RWPE1 (cell line): ENCODE data around the gene GABRA4.

Experiments
- CTCF ChIA-PET: fragments of 350-600 bp; sonication (Branson Sonifier 250); formaldehyde crosslinking; extraction: SDS; loops from one replicate; lab custom pipeline; 2021; lab: Yijun Ruan, JAX
- POLR2A ChIA-PET: fragments of 400-600 bp; formaldehyde crosslinking; extraction: SDS; loops from one replicate; lab custom pipeline; 2020; ENCODE audit warnings: antibody characterized with exemption; ENCODE audit not compliant: low non-redundant PET; lab: Yijun Ruan, JAX
- DNase-seq: peaks from one replicate; pipeline ENCODE4 v3.0.0; 2012; ENCODE audit warnings: low spot score
- H3K27ac ChIP-seq: fragments of 450-650 bp; 2 replicates; pipeline ENCODE4 v1.5.1; 2017
- TF ChIP-seq, protein P1 (sequence below): fragments of 450-650 bp; conservative IDR thresholded peaks from 2 replicates; pipeline ENCODE4 v1.5.1; 2017; ENCODE audit warnings: low read depth, mild to moderate bottlenecking

The GABRA4 gene

DNA sequence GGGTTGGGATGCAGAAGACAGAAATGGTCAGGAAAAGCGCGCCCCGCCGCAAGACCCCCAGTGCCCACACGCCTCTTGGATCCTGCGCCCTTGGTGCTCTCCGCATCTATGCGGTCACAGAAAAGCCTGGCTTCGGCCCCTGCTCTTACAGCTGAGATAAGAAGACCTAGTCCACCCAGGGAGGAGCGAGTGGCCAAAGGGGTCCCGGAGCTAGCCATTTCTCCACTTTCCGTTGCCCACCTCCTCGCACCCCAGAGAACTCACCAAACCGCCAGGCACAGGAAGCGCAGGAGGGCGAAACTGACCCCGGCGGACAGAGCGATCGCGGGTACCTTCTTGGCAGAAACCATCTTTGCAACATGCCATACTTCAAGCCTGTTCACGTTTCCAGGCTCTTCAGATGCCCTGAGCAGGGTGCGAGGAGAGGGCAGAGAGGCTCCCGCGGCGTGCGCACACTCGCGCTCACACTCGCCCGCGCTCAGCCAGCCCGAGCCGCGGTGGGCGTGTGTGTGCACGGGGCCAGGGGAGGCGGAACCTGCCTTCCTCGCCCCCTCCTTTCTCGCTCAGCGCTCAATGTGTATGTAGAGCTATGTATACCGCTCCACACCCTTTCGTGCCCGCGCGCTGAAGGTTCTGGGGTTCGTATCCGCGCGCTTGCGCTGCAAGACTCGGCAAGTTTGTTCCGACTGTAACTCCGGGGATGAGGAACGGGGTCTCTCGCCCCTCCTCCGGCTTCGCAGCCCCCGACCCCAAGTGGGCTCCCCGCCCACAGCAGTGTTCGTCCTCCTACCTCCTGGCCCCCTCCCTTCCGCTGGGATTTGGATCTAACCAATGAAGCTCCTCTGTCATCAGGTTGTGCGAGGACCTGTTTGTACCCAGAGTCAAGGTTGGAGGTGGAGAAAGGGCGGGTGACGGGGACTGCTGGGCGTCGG lies at the start of gene GABRA4:
TSS of gene GABRA4 (minus strand) at position 507 of the 932 bp plus-strand sequence. CDS start at position 350, 157 bp downstream.
- POLR2A ChIA-PET, result no interaction called here
- DNase-seq, result no peak
- H3K27ac ChIP-seq, result no peak within 1 kb of the TSS
- TF ChIP-seq, protein P1, sequence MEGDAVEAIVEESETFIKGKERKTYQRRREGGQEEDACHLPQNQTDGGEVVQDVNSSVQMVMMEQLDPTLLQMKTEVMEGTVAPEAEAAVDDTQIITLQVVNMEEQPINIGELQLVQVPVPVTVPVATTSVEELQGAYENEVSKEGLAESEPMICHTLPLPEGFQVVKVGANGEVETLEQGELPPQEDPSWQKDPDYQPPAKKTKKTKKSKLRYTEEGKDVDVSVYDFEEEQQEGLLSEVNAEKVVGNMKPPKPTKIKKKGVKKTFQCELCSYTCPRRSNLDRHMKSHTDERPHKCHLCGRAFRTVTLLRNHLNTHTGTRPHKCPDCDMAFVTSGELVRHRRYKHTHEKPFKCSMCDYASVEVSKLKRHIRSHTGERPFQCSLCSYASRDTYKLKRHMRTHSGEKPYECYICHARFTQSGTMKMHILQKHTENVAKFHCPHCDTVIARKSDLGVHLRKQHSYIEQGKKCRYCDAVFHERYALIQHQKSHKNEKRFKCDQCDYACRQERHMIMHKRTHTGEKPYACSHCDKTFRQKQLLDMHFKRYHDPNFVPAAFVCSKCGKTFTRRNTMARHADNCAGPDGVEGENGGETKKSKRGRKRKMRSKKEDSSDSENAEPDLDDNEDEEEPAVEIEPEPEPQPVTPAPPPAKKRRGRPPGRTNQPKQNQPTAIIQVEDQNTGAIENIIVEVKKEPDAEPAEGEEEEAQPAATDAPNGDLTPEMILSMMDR, result no peak
- CTCF ChIA-PET, result no interaction called here

GRCh38 chr4:47040828-47041227 lies 47.4 kb upstream of the GABRA4 start:
- POLR2A ChIA-PET, result no interaction called here
- CTCF ChIA-PET, result no interaction called here

DNA sequence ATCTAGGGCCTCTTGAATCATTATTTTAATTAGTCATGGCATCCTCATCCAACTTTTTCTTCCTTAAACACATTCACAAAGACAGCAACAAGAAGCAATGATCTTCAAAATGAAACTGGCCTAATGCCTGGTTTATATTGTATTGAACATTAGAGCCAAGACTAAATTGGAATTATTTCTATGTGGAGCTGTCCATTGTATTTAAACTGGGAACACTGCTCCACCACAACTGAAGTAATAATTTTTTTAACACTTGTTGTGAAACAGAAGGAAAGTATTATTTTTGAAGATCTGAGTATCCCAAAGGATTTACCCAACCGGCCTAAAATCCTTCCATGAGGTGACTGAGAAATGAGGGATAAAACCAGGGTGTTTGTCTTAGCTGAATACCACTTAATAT lies 44.9 kb upstream of the GABRA4 start:
- no peak for DNase-seq
- ChIA-PET POLR2A (no interaction called here), CTCF (no interaction called here)
- TF ChIP-seq, protein P1, result no peak
- H3K27ac ChIP-seq, result no peak overlapping the region

More at GRCh38 chr4:47040828-47041227, 47.4 kb upstream of the GABRA4 start:
- TF ChIP-seq, protein P1, result no peak
- no peak for DNase-seq
- H3K27ac ChIP-seq, result no peak overlapping the region

DNA sequence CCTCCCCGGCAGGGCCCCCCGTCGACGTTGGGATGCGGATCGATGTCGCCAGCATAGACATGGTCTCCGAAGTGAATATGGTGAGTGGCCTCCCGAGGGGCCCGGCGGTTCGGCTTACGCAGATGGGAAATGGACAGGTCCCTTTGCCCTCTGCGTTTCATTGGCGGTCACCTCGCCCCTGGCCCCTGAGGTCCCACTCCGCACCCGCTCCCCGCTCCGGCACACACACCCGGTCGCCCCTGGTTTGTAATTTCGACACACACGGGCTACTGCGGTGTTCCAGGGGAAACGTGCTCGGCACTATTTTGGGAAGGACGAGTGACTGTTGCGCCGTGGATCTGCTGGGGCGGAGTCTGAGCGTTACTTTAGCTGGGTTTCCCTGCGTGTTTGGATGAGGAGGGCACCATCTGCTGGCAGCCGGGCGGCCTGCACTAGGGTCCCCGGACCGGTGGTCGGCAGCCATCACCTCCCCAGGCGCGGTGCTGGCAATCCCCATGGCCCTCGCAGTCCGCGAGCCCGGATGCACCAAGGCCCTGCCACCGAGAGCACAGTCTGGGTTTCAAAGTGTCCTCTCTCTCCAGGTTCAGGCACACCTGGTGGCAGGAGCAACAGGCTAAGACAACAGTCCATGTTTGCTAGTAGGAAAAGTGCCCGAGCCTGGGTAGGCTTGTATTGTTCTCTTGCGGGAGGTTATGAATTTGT lies 39.2 kb upstream of the GABRA4 start:
- CTCF ChIA-PET, result interaction anchor here (0.6 to 1.2 kb wide), 5 partner anchors 13 to 66 kb away, joined by 3 to 5 read pairs (median 3); no protein-coding TSS in a partner anchor
- no peak overlapping the region for H3K27ac ChIP-seq
- TF ChIP-seq, protein P1, result peak; percentile 69
- POLR2A ChIA-PET, result no interaction called here
- peak; percentile 26 for DNase-seq

DNA sequence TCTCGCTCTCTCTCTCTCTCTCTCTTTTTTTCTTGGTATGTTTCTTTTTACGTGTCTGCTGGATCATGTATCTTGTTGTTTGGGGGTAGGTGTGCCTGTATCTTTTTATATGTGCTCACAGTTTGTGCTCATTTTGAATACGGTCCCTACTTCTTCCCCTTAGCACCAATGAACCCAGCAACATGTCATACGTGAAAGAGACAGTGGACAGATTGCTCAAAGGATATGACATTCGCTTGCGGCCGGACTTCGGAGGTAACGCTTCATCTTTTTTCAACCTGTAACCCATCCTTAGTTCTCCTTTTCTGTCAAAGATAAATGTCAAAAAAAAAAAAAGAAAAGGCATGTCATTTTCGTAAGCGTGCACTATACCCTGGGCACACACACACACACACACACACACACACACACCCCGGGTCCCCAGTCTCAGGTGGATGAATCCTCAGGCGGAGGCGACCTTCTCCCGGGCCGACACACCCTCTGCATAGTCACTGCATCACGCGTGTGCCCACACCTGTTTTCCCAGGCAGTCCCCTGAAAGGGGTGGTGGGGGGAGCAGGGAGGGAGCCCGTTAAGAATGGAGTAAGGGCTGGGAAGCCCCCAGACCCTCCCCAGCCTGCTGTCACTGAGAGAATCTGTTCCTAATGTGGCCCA lies 38.5 kb upstream of the GABRA4 start:
- no peak for DNase-seq
- POLR2A ChIA-PET, result no interaction called here
- H3K27ac ChIP-seq, result no peak overlapping the region
- TF ChIP-seq, protein P1, result no peak
- CTCF ChIA-PET, result interaction anchor here (0.6 to 1.0 kb wide), 3 partner anchors 15 to 67 kb away, joined by 3 to 5 read pairs (median 5); no protein-coding TSS in a partner anchor
